ENCODE measurements around the gene BCAS3. TPM values are rescaled to one million over a fixed set of nuclear protein-coding genes. Genes with fewer than 3 reads are reported as not detected.

The BCAS3 gene
- total RNA-seq, 1 experiment from 2014 or later = 6.0 TPM

DNA sequence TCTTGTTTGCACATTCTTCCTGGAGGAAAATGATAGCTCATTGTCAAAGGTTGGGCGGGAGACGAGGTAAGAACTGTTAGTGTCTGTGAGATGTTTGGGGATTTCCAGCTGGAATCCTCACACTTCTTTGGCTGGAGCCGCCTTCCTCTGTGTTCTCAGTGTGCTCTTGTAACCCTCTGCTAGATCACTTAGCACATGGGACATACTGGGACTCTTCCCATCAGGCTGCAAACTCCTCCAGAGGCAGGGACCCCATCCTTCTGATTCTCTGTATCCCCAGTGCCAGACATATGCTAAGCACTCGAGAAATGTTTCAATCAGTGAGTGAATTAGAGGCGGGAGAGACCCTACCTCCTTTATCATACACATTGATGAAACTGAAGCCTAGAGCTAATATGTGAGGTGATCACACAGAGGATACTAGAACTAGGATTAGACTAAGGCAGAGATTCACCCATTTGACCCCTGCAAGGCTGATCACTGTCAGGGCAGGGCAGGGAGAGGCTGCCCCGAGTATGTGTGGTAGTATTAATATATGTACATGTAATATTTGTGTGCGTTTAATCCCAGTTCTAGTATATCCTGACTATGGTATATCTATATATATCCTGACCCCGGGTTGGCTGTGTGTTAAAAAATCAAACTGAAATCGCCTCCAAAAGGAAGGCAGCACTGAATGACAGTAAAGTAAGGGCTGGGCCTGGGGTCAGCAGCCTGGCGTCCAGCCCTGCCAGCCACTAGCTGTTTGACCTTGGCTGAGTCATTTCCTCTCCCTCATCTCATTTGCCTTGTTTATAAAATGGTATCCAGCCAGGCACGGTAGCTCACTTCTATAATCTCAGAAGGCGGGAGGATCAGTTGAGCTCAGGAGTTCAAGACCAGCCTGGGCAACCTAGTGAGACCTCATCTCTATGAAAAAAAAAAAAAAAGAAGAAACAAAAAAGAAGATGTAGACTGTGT, 646.5 kb downstream of the BCAS3 start:
- no peak for DNase-seq (ENCODE audit: low spot score)
- in situ Hi-C loops (cut with HindIII; ENCODE audit: low sequenced_read_pairs) = no loop called here

DNA sequence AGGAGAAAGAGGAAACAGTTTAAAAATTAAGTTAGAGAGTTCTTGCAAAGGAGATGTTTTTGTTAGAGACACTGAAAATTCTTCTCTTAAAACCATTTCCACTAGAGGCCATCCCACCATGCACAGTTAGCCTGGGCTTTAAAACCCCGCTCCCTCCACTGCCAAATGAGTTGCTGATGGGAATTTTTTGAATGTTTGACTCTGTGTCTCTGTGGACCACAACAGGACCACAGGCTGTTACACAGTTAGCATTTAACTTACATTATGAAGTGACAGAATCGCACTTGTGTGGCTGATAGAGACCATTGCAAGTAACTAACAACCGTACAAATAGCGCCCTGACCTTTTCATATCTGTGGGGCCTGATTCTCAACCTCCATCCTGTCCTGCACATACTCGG, 647.3 kb downstream of the BCAS3 start:
- DNase-seq (ENCODE audit: low spot score) = no peak
- in situ Hi-C loops (cut with HindIII; ENCODE audit: low sequenced_read_pairs) = no loop called here

- DNase-seq (ENCODE audit: low spot score) = no peak
- in situ Hi-C loops (cut with HindIII; ENCODE audit: low sequenced_read_pairs) = no loop called here
Observed at GRCh38 chr17:61325382-61326073, 647.9 kb downstream of the BCAS3 start.

DNA sequence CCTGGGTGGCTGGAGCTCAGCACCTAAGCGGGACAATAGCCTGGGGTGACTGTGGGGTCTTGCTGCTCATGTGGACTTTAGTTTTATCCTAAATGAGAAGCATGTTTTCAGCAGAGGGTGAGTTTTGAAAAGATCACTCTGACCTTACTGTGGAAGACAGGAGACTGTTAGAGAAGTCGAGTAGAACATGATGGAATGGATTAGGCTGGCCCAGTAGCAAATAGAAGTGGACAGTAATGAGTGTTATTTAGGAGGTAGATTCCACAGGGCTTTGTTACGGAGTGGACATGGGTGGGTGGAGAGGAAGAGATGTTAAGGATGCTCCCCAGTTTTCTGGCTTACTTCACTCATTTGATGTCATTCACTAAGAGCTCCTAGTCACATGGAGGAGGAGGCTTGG, 648.7 kb downstream of the BCAS3 start:
- no peak for DNase-seq (ENCODE audit: low spot score)
- in situ Hi-C loops (cut with HindIII; ENCODE audit: low sequenced_read_pairs) = no loop called here

DNA sequence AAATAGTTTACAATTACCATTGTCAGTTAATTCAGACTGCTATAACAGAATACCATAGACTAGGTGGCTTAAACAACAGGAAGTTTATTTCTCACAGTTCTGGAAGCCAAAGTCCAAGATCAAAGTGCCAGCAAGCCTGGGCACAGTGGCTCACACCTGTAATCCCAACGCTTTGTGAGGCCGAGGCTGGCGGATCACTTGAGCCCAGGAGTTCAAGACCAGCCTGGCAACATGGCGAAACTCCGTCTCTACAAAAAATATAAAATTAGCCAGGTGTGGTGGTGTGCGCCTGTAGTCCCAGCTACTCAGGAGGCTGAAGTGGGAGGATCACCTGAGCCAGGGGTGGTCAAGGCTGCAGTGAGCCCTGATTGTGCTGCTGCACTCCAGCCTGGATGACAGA, 650.7 kb downstream of the BCAS3 start:
- in situ Hi-C loops (cut with HindIII; ENCODE audit: low sequenced_read_pairs) = no loop called here

DNA sequence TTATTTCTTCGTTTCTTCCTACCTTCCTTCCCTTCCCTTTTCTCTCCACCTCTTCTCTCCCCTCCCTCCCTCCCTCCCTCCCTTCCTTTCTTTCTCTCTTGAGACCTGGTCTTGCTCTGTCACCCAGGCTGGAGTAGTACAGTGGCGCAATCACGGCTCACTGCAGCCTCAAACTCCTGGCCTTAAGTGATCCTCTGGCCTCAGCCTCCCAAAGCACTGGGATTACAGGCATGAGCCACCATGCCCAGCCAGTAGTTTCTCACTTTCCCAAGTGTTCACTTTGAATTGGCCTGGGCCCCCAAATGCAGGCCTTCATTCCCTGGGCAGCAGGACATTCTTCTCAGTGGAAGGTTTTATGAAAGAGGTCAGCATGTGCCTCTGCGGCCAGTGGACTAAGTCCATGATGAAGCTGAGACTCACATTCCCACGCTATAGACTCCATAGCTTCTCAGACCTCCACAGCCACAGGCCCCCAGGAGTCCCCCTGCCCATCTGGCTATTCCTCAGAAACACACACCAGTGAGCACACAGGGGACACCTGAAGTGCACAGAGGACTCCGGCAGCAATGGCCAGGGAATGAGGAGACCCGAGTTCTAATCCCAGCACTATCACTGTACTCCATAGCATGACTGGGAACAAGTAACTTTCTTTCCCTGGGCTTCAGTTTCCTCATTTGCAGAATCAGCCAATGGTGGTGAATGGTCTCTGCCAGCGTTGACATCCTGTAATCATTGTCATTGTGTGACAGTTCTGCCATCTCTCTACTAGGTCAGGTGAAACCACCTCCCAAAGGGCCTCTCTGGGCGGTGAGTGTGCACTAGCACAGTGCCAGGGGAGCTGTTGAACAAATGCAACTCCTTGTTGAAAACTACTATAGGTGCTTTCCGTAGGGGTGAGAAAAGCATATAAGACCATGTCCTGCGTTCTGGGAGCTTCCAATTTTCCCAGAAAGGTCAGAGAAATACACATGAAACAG, 652.8 kb downstream of the BCAS3 start:
- in situ Hi-C loops (cut with HindIII; ENCODE audit: low sequenced_read_pairs) = no loop called here

More for the DNA sequence above, 650.7 kb downstream of the BCAS3 start:
- no peak for DNase-seq (ENCODE audit: low spot score)

DNA sequence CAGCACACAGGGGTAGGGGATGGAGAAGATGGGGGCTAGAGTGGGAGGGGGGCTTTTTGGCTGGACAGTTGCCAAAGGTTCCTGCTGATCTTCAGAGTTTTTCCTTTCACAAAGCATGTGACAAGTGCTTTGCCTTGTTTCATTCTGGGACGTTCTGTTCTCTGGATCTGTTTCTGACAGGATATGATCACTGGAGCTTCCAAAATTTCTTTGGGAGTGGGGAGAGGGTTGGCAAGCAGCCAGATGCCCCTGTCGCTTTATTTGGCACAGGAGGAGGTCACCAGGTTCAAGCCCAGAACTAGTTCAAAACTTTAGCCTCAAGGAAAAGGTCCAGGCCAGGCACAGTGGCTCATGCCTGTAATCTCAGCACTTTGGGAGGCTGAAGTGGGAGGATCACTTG, 653.5 kb downstream of the BCAS3 start:
- in situ Hi-C loops (cut with HindIII; ENCODE audit: low sequenced_read_pairs) = no loop called here
- DNase-seq (ENCODE audit: low spot score) = no peak

More for the DNA sequence above, 652.8 kb downstream of the BCAS3 start:
- DNase-seq (ENCODE audit: low spot score) = no peak

GRCh38 chr17:61331886-61332285, 654.2 kb downstream of the BCAS3 start:
- in situ Hi-C loops (cut with HindIII; ENCODE audit: low sequenced_read_pairs) = no loop called here
- no peak for DNase-seq (ENCODE audit: low spot score)

GRCh38 chr17:61333136-61333535, 655.5 kb downstream of the BCAS3 start:
- no peak for DNase-seq (ENCODE audit: low spot score)
- in situ Hi-C loops (cut with HindIII; ENCODE audit: low sequenced_read_pairs) = no loop called here

- no peak for DNase-seq (ENCODE audit: low spot score)
- in situ Hi-C loops (cut with HindIII; ENCODE audit: low sequenced_read_pairs) = no loop called here
Observed at GRCh38 chr17:61334673-61335072, 657.0 kb downstream of the BCAS3 start.

DNA sequence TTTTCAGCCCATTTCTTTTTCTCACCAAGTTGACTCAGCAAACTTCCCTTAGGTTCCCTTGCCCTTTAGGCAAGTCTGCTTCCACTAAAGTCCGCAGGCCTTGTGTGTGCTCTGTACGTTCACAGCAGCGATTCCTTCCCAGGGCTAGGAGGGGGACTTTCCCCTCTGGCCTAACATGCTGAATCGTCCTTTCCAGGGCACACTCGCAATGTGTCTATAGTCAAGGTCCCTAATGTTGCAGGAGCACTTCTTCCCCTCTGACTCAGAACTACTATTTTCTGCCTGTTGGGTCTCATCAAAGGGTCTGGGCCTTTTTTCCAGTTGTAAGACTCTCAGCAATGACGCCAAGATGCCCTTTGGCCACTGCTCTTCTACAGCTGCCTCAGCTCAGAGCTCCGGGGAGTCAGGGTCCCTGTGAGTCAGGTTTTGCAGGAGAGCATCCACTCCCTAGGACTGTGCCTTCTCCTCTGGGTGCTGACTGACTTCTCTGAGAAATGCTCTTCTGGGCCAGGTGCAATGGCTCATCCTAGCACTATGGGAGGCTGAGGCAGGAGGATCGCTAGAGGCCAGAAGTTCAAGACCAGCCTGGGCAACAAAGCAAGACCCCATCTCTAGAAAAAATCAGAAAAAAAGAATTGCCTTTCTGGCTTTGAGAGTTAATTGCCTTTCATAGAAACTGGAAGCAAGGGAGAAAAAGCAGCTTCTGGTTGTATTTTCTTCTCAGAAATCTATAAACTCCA, 657.6 kb downstream of the BCAS3 start:
- no peak for DNase-seq (ENCODE audit: low spot score)
- in situ Hi-C loops (cut with HindIII; ENCODE audit: low sequenced_read_pairs) = no loop called here

DNA sequence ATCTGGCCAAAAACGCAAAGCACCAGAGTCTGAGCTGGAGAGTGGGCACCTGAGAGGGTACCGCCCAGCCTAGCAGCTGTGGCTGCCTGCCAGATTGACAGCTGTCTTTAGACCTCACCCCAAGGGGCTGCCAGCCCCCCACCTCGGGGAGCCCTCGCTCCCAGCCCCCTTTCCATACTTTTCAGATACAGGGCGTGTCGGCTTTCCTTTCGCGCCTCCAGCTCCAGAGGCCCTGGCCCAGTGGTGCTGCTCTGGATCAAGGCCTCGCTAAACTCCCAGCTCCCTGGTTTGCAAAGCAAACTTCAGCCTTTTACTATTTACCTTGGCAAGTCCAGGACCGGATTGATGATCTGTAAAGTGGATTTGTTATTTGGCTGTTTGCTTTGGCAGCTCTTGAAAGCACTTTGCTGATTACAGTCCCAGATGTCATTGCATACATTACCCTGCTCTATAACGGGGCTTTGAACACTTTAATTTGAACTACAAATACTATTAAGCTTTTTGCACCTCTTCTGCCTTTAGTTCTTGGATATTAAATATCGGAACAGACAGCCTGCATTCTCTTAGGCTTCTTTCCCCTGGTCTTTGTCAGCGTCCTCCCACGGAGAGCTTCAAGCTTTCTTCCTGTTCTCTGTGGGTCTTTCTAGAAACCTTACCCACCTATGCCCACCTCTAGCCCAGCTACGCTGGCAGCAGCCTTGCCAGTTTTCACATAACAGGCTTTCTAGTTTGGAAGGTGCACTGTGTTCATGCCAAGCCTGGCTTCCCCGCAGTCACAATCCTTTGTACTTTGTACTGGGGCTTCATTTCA, 658.4 kb downstream of the BCAS3 start:
- in situ Hi-C loops (cut with HindIII; ENCODE audit: low sequenced_read_pairs) = no loop called here

GRCh38 chr17:61337290-61337689, 659.6 kb downstream of the BCAS3 start:
- peak; percentile 40 for DNase-seq (ENCODE audit: low spot score)
- in situ Hi-C loops (cut with HindIII; ENCODE audit: low sequenced_read_pairs) = no loop called here

More for the DNA sequence above, 658.4 kb downstream of the BCAS3 start:
- no peak for DNase-seq (ENCODE audit: low spot score)

DNA sequence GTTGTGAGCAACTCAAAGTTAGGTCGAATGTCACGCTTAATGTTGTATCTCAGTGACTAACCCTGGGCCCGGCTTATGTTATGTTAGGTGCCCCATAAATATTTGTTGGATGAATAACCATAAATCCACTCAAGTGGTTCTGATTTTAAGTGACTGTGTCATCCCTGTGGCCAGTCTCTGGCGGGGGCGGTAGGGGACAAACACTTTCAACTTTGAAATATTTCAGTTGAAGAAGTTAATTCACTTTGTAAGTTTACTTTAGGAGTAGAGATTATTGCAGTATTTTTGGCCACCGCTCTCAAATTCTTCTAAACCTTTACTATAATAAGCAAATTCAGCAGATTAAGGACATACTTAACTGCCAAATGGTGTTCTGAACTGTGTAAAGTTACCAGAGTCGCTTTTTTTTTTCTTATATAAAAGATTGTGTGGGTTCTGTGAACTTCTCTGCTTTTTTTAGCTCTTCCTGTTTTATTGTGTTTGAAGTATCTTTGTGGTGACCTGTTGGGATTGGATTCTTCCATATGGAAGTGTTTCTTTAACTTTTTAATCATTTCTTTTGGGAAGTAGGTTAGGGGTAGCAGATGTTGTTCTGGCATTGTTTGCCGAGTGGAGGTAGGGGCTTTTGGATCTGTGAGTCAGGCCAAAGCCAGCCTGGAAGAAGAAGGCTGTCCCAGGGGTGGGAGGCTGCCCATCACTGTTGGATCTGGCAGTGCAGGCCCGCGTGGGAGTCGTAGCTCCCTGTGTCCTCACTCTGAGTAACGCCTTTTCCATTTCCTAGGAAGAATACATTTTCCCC, 660.5 kb downstream of the BCAS3 start:
- DNase-seq (ENCODE audit: low spot score) = no peak
- in situ Hi-C loops (cut with HindIII; ENCODE audit: low sequenced_read_pairs) = no loop called here

DNA sequence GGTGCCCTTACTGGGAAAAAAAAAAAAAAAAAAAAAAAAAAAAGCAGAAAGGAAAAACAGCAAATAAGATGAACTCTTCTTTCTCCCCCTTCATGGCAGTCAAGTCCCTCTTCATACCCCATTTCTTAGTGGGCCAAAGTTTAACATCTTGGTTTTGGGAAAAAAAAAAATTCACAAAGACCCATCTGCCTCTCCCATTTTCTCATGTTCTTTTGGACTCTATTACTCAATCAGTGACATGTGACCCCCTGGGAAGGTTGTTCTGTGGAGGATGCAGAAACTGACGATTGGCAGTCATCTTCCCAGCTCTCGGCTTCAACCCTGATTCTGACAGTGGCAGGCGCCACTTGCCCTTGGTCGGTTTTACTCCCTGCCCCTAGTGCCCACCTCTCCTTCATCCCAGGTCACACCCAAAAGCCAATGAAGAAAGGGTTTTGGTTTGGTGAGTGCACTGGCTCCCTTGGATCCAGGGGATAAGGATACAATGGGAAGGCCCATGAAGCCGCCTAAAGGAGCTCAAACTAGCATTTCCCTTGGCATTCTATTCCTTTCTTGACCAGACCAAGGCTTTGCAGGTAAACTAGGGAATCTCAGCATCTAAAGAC, 661.3 kb downstream of the BCAS3 start:
- in situ Hi-C loops (cut with HindIII; ENCODE audit: low sequenced_read_pairs) = no loop called here
- DNase-seq (ENCODE audit: low spot score) = no peak

DNA sequence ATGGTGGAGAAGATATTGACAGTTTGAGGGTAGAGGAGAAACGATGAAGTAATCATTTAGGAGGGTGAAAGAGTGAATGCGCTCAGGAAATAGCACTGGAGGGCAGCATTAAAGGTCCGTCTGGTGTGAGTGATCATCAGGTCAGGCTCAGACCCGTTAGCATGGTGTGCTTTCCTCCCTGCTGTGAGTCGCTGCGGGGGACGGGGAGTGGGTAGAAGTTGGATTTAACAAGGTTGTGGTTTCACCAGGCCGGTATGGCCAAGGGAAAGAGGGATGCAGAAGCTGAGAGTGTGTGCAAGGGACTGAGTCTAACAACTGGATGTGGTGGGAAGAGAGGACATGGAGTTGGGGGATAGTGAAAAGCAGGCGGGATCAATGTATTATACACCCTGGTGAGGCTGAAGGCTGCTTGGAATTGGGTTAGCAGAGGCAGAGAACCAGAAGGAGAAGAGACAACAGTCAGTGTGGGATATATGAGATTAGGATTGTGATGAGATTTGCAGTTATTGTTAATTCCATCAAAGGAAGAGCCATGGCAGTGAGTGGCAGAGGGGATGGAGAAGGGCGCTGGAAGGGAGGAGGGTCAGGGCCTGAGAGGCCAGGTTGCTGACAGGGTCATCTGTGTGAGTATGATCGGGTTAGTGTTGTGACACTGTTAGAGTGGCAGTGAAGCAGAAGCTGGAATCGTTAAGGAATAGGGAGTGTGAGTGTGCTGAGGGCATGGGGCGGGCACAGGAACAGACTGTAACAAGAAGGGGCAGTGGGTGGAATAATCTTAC, 663.0 kb downstream of the BCAS3 start:
- DNase-seq (ENCODE audit: low spot score) = no peak
- in situ Hi-C loops (cut with HindIII; ENCODE audit: low sequenced_read_pairs) = no loop called here

Measured in G401 (cell line).